NCI-H2029 treated with DMSO at 0.1 percent for 48 hours (cell line): ENCODE data around the gene PANX2.
"Not testable (repeated sequence)": the region's sequence is repeated elsewhere in the genome, so short reads cannot be mapped to it uniquely, and the experiment has no call there.

Experiments used
- DNase-seq: peaks from one replicate; lab custom pipeline; 2025; lab: John Stamatoyannopoulos, UW

The PANX2 gene

DNA sequence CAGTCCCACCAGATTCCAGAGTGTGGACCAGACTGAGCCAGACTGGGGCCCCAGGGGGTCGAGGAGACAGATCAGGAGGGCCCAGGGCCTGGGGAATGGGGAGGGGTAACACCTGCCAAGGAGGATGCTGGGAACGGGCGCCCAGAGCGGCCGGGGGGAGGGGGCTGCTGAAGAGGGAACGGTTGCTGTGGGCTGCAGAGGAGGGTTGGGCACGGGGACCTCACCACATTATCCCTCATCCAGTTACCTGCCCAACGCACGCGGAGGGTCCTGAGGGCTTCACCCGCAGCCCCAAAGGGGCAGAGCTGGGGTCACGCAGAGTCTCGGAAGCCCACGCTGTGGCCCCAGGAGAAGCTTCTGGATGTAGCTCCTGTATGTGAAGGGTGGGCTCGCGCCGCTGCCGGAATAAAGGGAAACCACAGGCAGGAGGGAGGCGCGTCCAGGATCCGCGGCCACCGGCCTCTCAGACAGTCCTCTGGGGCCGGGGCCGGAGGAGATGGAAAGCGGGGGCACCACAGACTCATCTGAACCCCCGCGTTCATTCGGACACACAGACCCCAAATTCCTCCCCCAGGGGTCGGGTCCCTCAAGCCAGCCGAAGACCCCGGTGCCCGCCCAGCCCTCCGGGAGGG is 29.4 kb downstream of the PANX2 start:
- DNase-seq, result no peak

DNA sequence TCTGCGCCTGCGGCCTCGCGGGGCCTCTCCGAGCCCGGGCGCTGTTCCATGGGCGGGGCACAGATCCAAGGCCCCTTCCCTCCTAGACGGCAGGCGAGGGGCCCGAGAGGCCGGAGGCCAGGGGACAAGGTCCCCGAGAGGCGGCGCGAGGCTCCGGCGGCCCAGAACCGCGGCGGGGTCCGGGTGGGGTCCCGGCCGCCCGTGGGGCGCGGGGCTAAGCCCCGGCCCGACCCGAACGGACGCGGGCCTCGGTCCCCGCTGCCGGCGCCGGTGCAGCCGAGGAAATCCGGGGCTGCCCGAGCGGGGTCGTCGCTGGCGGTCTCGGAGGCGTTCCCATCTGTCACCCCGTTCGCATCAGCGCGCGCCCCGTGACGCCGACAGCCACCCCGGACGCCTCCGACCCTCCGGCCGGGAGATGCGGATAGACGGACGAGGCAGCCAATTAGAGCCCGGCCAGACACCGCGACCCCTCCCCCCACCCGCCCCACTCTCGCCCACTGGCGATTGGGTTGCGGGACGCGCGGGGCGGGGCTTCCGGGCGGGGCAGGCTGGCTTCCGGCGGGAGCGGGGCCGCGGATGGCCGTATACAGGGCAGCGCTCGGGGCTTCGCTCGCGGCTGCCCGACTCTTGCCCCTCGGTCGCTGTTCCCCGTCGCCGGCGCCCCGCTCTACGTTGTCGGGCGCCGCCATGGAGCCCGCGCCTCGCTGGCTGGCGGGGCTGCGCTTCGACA is 30.1 kb downstream of the PANX2 start, which contains the start of gene SELENOO:
Gene SELENOO, plus strand, starts transcription at position 551 of the 730 bp plus-strand sequence. Its CDS starts 26 bp downstream, at position 577.
- no peak for DNase-seq

DNA sequence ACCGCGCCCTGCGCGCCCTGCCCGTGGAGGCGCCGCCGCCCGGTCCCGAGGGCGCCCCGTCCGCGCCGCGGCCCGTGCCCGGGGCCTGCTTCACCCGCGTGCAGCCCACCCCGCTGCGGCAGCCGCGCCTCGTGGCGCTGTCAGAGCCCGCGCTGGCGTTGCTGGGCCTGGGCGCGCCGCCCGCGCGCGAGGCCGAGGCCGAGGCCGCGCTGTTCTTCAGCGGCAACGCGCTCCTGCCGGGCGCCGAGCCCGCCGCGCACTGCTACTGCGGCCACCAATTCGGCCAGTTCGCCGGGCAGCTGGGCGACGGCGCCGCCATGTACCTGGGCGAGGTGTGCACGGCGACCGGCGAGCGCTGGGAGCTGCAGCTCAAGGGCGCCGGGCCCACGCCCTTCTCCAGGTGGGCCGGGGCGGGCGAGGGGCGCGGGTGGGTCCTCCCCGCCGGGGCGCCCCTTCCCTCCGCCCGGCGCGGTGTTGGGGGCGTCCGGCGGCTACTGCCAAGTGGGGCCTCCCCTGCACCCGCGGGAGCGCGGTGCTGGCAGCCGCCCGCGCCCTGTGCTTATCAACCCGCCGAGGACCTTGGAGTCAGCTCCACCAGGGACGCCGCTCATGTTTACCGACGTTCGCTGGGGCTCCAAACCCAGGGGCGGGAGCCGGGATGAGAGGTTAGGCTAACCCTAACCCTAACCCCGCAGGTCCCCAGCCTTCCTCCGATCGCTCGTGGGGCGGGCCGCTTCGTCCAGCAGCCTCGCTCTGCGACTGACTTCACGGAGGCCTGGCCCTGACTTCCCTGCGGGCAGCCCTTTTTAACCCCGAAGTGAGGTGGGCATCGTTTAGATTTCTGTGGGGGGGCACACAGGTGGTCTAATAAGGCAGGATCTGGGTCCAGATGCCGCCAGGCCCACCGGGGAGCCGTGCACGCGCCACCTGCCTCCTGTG is 30.9 kb downstream of the PANX2 start:
- DNase-seq, result no peak

DNA sequence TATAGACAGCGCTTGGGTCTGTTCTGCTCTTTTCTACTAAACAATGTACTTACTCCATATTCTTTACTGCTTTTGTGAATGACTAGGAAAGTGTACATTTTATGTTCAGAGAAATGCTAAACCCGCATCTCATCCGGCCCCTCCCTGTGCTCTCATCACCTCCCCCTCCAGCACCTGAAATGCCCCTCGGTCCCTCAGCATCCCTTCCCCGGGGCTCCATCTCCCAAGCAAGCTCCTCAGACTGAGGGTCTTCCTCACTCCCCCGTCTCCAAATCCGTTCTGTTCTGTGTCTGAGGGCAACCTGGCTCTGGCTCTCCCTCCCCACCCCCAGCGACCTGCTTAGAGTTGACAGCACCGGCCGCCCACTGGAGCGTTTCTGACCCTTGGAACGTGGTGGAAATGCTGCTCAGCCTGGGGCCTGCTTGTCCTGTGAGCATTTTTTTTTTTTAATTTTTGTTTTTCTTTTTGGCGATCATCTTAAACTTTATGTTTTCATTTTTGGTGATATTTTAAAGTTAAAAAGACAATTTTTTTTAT is 31.7 kb downstream of the PANX2 start:
- no peak for DNase-seq

DNA sequence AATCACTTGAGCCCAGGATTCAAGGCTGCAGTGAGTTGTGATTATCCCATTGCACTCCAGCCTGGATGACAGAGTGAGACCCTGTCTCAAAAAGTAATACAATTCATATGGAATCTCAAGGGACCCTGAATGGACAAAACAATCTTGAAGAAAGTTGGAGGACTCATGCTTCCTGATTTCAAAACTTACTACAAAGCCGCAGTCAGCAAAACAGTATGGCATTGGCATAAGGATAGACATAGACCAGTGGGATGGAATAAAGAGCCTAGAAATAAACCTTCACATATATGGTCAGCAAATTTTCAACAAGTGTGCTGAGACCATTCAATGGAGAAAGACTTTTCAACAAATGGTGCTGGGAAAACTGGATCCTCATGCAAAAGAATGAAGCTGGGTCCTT is 32.8 kb downstream of the PANX2 start:
- DNase-seq, result no peak

DNA sequence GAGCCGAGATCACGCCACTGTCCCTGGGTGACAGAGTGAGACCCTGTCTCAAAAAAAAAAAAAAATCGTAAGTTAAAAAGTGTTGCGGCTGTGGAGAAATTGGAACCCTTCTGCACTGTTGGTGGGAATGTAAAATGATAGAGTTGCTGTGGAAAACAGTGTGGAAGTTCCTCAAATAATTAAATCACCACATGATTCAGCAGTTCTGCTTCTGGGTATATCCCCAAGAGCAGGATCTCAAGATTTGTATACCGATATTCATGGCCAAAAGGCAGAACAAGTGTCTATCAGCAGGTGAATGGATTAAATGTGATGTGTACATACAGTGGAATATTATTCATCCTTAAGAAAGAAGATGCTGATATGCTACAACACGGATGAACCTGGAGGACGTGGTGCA is 34.0 kb downstream of the PANX2 start:
- no peak for DNase-seq

DNA sequence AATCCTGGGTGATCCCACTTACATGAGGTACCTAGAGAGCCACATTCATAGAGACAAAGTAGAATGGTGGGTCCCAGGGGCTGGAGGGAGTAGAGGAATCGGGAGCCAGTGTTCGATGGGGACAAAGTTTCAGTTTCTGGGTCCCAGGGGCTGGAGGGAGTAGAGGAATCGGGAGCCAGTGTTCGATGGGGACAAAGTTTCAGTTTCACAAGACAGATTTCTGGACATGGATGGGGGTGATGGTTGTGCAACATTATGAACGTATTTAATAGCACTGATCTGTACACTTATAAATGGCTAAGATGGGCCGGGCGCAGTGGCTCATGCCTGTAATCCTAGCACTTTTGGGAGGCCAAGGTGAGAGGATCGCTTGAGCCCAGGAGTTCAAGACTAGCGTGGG is 34.5 kb downstream of the PANX2 start:
- DNase-seq, result not testable (repeated sequence)

DNA sequence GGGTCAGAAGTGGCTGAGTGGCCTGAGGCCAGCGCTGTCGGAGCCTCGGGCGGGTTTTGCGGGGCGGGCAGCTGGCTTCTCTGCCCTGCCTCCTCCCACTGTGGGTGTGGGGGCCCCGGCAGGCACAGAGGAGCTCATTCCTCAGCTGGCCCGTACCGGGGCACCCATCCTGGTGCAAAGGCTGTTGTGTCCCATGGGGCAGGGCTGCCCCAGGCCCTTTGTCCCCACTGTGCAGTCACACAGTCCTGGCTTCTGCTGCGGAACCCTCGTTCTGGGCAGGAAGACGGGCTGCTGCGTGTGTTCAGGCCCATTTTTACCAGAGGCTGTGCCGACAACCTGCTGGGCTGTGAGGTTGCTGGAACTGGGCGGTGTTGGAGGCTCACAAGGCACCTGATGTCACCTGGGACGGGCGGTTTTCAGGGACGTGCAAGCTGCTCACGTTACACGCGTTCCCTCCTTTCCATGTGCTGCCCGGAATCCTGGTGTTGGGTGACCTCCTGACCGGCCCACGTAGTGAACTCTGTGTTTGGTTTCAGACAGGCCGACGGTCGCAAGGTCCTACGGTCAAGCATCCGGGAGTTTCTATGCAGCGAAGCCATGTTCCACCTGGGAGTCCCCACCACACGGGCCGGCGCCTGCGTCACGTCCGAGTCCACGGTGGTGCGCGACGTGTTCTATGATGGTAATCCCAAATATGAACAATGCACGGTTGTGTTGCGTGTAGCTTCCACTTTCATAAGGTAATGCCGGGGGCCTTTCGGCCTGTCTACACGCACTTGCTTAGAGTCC is 35.4 kb downstream of the PANX2 start:
- DNase-seq, result no peak

DNA sequence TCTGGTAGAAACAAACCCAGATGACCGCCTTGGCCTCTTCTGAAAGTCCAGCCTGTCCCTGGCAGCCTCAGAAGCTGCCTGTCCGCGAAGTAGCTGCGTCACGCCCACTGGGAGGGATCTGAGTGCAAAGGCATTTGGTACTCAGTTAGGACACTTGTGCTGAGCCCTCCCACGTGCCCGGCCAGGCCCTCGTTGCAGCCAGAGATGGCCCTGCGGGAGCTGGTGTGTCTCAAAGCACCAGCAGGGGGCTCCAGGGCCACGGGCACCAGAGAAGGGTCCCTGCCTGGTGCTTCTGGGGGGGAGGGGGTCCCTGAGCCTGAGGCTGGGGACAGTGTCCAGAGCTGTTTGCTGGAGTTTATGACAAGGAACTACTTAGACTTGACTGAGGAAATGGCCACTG is 36.1 kb downstream of the PANX2 start:
- no peak for DNase-seq

DNA sequence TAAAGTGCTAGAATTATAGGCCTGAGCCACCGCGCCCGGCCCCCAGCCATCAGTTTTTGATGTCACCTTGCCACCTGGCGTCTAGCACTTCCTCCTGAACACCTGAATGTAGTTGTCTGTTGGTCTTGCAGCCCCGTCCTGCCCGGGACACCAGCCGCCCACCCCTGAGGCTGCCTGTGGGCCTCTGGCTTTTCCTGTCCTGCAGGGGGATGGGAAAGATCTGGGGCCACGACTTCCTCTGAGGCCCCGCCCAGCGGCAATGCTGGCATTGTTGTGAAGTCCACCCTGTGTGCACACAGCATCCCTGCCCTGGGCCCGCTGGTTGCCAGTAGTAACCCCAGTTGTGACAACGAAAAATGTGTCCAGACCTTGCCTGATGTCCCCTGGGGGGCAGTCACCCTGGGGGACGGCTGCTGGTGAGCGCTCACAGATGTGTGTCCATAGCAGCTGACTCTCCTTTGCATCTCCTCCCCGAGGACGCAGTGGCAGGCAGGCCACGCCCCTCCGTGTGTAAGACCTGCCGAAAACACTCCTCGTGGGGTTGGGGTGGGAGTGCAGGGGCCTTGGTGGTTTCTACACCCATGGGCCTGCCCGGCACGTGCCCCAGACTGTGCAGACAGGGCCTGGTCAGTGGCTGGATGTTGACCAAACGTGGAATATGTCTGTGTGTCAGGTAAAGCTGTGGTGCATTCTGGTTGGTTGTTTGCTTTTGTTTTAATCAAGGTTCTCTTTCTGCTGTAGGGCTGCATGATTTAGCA is 37.0 kb downstream of the PANX2 start:
- no peak for DNase-seq

DNA sequence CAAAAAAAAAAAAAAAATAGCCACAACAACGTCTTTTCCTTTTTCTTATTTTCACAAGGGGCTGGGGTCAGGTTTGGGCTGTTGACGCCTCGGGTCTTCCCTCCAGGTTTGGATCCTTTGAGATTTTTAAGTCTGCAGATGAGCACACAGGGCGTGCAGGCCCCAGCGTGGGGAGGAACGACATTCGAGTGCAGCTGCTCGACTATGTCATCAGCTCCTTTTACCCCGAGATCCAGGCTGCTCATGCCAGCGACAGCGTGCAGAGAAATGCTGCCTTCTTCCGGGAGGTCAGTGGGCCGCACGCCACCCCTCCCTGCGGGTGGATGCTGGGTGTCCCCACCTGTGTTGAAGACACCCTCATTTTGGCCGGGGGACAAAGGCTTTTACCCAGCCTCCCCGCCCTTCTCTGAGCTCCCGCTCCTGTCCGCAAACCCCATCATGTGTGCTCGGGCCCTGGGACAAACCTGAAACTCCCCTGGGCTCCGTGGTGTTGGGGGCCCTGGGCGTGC is 38.0 kb downstream of the PANX2 start:
- DNase-seq, result no peak

DNA sequence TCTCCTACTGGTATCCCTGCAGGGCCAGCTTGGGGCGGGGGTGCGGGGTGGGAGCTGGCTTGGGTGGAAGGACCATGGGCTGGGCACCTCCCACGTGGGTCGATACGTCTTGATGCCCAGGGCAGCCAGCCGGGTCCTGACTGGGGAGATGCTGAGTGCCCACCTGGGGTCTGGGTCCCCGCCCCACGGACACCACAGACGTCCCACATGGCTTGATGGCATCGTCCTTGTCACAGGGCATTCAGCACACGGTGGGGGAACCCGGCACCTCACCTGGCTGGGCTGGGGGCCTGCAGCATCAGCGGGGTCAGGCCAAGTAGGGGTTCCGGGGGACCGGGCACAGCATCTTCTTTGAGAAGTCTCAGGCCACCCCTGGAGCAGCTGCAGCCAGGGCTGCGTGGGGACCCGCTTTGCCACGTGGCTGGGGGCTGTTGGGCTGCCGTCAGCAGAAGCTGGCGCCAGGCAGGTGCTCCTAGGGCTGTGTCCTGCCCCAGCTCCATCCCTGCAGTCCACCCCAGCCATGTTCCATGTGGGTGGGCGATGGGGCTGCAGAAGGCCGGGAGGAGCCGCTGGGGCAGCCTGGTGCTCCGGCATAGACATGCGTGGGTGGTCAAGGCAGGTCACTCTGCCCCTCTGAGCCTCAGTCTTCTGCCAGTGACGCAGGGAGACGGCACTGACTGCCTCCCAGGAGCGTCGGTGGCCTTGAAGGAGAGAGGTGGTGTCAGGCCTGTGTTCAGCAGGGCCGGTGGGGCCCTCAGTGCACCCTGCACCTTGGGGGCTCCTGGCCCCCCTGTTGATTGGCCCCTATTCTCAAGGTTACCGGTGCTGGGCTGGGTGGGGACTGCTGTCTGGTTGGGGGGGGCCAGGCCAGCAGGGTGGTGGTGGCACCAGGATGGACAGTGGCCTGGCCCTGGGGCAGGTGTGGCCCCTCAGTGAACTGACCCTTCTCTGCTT is 38.7 kb downstream of the PANX2 start:
- DNase-seq, result no peak

DNA sequence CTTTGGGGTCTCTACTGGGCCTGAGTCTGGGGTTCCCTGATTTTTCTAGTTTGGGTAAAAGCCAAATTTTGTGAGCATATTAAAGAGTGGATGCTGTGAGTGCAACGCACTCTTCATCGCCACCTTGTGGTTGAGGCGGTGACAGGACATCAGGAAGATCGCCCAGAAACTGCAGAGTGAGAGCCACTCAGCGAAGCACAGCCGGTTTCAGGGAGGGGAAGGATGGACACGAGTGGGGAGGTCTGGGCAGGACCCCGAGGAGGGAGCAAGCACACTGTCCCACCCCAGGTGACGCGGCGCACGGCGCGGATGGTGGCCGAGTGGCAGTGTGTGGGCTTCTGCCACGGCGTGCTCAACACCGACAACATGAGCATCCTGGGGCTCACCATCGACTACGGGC is 39.4 kb downstream of the PANX2 start:
- no peak for DNase-seq

DNA sequence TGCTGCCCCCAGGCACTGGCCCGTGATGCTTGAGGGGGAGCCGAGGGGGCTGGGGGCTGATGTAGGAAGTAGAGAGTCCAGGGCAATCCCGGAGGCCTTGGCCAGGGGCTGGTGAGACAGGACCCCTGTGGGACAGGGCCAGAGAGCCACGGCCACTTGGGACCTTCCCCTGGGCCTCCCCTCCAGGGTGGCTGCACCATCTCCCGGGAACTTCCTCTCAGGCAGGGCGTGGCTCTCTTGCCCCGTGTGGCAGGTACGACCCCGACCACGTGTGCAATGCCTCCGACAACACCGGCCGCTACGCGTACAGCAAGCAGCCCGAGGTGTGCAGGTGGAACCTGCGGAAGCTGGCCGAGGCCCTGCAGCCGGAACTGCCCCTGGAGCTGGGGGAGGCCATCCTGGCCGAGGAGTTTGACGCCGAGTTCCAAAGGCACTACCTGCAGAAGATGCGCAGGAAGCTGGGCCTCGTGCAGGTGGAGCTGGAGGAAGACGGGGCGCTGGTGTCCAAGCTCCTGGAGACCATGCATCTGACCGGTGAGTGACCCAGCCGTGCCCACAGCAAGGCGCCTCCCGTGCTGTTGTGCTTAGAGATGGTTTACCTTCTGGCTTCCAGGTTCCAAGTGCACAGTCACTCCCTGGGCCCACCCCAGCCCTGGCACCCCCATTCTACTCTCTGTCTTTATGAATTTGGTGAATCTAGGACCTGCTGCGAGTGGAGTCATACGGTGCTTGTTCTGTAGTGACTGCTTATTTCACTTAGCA is 40.0 kb downstream of the PANX2 start:
- no peak for DNase-seq

DNA sequence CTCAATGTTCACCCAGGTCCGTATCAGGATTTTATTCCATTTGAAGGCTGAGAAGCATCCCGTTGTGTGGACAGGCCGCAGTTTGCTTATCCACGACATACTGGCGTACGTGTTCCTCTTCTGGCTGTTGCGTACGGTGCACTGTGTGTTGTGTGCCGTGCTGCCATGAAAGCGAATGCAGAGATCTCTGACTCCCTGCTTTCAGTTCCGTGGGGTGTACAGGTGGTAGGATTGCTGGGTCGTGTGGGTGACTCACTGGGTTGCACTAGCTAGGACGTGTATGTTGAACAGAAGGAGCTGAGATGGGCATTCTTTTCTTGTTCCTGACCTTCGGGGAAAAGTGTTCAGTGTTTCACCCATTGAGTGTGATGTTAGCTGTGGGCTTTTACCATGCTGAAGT is 40.6 kb downstream of the PANX2 start:
- no peak for DNase-seq

DNA sequence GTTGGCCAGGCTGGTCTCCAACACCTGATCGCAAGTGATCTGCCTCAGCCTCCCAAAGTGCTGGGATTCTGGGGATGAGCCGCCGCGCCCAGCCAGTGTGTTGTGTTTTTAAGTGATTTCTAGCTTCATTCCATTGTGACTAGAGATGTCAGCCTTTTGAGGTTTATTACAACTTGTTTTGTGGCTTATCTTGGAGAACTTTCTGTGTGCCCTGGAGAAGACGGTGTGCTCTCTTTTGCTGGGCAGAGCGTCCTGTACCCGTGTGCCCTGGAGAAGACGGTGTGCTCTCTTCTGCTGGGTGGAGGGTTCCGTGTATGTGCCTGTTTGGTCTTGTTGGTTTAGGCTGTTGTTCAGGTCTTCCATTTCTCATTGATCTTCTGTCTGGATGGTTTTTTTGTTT is 42.7 kb downstream of the PANX2 start:
- no peak for DNase-seq

DNA sequence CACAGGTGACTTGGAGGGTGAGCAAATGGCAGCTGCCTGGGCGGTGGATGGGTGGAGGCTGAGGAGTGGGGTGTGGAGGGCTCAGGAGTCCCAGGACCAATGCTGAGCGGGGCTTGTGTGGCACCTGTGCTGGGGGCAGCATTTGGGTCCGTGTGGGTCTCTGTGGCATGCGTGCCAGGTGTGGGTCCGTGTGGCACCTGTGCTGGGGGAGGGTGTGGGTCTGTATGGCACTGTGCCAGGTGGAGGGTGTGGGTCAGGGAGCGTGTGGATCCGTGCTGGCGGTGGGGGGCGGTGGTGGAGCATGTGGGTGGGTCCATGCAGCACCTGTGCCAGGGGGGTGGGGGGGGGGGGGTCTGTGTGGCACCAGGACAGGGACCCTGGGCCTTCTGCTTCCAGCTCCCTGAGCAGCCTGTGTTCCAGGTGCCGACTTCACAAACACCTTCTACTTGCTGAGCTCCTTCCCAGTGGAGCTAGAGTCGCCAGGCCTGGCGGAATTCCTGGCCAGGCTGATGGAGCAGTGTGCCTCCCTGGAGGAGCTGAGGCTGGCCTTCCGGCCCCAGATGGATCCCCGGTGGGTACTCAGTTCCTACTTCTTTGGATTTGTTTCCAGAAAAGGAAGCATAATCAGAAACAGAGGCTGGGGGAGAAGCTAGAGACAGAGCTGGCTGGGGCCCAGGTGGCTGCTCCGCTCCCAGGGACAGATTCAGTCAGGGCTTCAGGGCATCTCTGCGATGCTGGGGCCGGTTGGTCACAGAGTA is 44.9 kb downstream of the PANX2 start:
- DNase-seq, result no peak
